ENCODE measurements around the gene FAM193B. TPM values are rescaled to one million over a fixed set of nuclear protein-coding genes. Genes with fewer than 3 reads are reported as not detected.

FAM193B gene
- total RNA-seq, 1 donor from 2014 or later: 165 TPM

DNA sequence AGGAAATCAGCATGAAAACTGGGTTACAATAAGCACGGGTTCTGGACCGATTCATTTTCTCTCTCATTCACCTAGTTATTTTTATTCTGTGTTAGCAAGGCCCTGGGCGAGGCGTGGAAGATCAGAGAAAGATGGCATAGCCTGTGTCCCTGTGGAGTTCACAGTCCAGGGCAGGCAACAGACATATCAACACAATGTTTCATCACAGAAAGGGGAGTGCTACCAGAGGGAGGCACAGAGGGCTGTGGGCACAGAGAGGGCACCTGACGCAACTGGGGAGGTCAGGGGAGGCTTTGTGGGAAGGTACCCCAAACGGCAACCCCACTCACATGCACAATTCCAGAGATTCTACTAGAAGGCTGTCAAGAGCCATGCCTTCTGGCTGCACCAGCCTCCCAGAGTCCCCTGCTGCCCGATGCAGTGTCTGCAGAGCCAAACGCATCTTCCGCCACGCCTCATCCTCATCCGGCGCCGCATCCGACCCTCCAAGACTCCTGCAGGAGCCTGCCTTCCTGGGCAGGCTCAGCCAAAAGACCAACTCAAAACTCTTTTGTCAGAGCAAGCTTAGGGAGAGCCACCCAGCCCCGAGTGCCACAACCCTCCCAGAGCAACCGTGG, 1.4 kb downstream of the FAM193B start:
- DNase-seq (ENCODE audit: low spot score, unreplicated experiment): no peak
- Mint-ChIP-seq H3K27me3 (no peaks in the 10 kb centered on the region), H3K27ac (peak overlapping the region; percentile 37), H3K4me1 (ENCODE audit: low read depth) (peaks cover 39% of the 10 kb centered on the region), H3K4me3 (ENCODE audit: low read depth) (peak overlapping the region; percentile 85), H3K36me3 (ENCODE audit: insufficient read depth) (peaks cover 2% of the 10 kb centered on the region), H3K9me3 (ENCODE audit: low read depth) (no peaks in the 10 kb centered on the region)
- TF ChIP-seq, protein P1, sequence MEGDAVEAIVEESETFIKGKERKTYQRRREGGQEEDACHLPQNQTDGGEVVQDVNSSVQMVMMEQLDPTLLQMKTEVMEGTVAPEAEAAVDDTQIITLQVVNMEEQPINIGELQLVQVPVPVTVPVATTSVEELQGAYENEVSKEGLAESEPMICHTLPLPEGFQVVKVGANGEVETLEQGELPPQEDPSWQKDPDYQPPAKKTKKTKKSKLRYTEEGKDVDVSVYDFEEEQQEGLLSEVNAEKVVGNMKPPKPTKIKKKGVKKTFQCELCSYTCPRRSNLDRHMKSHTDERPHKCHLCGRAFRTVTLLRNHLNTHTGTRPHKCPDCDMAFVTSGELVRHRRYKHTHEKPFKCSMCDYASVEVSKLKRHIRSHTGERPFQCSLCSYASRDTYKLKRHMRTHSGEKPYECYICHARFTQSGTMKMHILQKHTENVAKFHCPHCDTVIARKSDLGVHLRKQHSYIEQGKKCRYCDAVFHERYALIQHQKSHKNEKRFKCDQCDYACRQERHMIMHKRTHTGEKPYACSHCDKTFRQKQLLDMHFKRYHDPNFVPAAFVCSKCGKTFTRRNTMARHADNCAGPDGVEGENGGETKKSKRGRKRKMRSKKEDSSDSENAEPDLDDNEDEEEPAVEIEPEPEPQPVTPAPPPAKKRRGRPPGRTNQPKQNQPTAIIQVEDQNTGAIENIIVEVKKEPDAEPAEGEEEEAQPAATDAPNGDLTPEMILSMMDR (IDR thresholded peaks at IDR 0.05; ENCODE audit: unreplicated experiment): no peak

DNA sequence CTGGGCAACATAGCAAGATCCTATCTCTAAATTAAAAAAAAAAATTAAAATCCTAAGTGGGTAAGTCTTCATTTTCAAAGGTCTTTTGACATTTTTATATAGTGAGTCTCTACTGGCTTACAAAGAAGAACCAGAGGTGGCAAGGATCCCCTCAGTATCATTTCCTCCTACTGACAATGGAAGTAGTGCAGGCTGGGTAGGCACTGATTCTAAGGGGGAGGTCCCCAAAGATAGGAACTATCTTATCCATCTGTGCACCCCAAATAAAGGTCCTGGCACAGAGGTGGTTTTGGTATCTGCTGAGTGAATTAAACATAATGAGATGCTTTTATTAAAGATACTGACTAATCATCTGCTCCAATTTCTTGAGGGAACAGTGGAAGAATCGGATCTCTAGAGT, 4.2 kb downstream of the FAM193B start:
- Mint-ChIP-seq H3K36me3 (ENCODE audit: insufficient read depth) (peaks cover 4% of the 10 kb centered on the region), H3K9me3 (ENCODE audit: low read depth) (no peaks in the 10 kb centered on the region), H3K27ac (no peak overlapping the region), H3K4me3 (ENCODE audit: low read depth) (no peak overlapping the region), H3K27me3 (no peaks in the 10 kb centered on the region), H3K4me1 (ENCODE audit: low read depth) (peaks cover 44% of the 10 kb centered on the region)
- TF ChIP-seq, protein P1 (IDR thresholded peaks at IDR 0.05; ENCODE audit: unreplicated experiment): no peak
- no peak for DNase-seq (ENCODE audit: low spot score, unreplicated experiment)

DNA sequence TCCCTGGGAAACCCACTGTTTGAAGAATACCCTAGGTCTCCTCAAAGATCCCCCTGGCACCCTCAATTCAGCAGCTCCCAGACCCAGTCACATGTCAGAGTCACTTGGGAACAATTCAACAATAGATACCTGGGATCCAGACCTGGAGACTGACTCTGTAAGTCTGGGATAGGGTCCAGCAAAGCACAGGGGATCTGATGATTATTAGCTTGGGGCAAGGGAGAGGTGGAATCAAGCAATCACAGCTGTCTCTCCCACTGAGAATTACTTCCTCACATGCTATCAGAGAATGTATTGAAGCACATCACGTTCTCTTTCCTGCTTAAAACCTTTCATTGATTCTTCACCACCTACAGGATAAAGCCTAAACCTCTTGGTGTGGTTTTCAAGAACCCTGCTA, 5.9 kb downstream of the FAM193B start:
- no peaks in the 10 kb centered on the region for H3K9me3 Mint-ChIP-seq (ENCODE audit: low read depth)
- peak overlapping the region; percentile 4 for H3K27ac Mint-ChIP-seq
- DNase-seq (ENCODE audit: low spot score, unreplicated experiment): no peak
- peaks cover 39% of the 10 kb centered on the region for H3K4me1 Mint-ChIP-seq (ENCODE audit: low read depth)
- TF ChIP-seq, protein P1 (IDR thresholded peaks at IDR 0.05; ENCODE audit: unreplicated experiment): no peak
- H3K36me3 Mint-ChIP-seq (ENCODE audit: insufficient read depth): peaks cover 4% of the 10 kb centered on the region
- H3K4me3 Mint-ChIP-seq (ENCODE audit: low read depth): no peak overlapping the region
- no peaks in the 10 kb centered on the region for H3K27me3 Mint-ChIP-seq

DNA sequence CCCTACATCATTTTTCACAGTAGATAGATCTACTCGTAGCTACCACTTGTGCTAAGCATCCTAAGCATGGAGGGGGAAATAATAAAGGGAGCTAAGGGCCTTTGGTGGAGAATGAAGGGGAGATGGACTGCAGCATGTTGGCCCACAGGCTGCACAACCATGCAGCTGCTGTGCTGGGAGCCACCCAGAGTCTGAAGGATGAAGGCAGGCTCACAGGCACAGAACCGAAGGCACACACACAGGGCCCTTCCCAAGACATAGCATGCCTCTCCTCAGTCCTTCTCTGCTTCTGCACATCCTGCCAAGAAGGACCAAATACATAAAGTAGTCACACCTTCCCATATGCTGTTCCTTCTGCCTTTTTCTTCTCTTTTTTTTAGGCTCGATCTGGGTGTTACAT, 6.6 kb downstream of the FAM193B start:
- Mint-ChIP-seq H3K4me1 (ENCODE audit: low read depth) (peaks cover 31% of the 10 kb centered on the region), H3K27ac (peak overlapping the region; percentile 4), H3K4me3 (ENCODE audit: low read depth) (no peak overlapping the region), H3K36me3 (ENCODE audit: insufficient read depth) (peaks cover 4% of the 10 kb centered on the region), H3K9me3 (ENCODE audit: low read depth) (no peaks in the 10 kb centered on the region), H3K27me3 (no peaks in the 10 kb centered on the region)
- DNase-seq (ENCODE audit: low spot score, unreplicated experiment): no peak
- TF ChIP-seq, protein P1 (IDR thresholded peaks at IDR 0.05; ENCODE audit: unreplicated experiment): no peak

DNA sequence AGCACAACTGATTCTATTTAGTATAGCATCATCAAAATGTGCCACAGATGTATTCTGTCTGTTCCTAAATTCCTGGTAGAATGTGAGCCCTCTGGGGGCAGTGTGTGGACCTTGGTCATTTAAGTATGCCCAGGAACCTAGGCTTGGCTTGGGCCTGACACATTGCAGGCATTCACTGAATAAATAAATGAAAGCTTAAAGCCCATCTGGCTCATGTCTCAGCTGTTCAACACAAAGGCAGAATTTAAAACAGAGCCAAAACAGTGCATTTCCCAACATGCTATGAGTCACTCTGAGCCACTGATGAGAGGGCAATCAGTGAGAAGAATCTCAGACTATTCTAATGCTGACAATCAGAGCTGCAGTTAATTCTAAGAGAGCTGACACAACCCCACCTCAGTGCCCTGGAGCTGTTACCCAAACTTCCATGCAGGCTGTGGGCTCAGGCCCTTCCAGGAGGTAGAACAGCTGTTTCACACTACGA, 8.1 kb downstream of the FAM193B start:
- no peak overlapping the region for H3K4me3 Mint-ChIP-seq (ENCODE audit: low read depth)

More for the DNA sequence above, 8.1 kb downstream of the FAM193B start:
- Mint-ChIP-seq H3K4me1 (ENCODE audit: low read depth) (peaks cover 24% of the 10 kb centered on the region), H3K36me3 (ENCODE audit: insufficient read depth) (peaks cover 3% of the 10 kb centered on the region), H3K27ac (no peak overlapping the region), H3K27me3 (no peaks in the 10 kb centered on the region), H3K9me3 (ENCODE audit: low read depth) (no peaks in the 10 kb centered on the region)
- no peak for DNase-seq (ENCODE audit: low spot score, unreplicated experiment)
- TF ChIP-seq, protein P1 (IDR thresholded peaks at IDR 0.05; ENCODE audit: unreplicated experiment): no peak
